ENCODE measurements around the gene CNTLN.

CNTLN gene

DNA sequence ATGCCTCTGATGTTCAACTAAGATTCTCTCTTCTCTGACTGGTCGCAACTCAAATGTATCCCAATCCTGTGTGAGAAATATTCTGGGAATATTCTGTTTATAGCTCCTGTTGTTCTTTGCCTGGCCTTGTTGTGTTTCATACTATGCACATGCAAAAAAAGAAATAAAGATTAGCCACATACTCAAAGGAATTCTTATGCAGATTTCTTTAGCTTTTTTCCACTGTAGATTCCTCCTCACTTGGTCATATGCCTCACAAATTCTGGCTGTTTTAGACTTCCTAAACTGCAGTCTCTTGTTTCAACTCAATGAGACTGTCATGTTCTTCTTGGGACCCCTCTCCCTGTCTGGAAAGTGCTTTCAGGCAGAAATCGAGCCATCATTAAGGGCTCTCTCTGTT is 226.5 kb downstream of the CNTLN start:
- no peak overlapping the region for H3K9ac ChIP-seq (ENCODE audit: low read length)
- no peaks in the 10 kb centered on the region for H3K9me2 ChIP-seq (ENCODE audit: low read depth, low read length)
- H4K20me1 ChIP-seq (ENCODE audit: insufficient read depth, low read length) = no peaks in the 10 kb centered on the region
- no peaks in the 10 kb centered on the region for H3K79me2 ChIP-seq (ENCODE audit: insufficient read depth, low read length)
- no peaks in the 10 kb centered on the region for H3K4me1 ChIP-seq (ENCODE audit: insufficient read depth, low read length, severe bottlenecking)
- no peak overlapping the region for H3K4me3 ChIP-seq (ENCODE audit: low read depth, low read length, poor library complexity, severe bottlenecking)
- H2AFZ ChIP-seq (ENCODE audit: low read length) = no peak overlapping the region
- no peaks in the 10 kb centered on the region for H3K27me3 ChIP-seq (ENCODE audit: insufficient read depth, low read length)
- H3K9me3 ChIP-seq (ENCODE audit: low read length) = no peaks in the 10 kb centered on the region
- H3K4me2 ChIP-seq (ENCODE audit: low read length) = no peak overlapping the region
- H3K36me3 ChIP-seq (ENCODE audit: insufficient read depth, low read length) = no peaks in the 10 kb centered on the region
- H3F3A ChIP-seq (ENCODE audit: insufficient read depth, low read length) = no peaks in the 10 kb centered on the region
- H3K27ac ChIP-seq (ENCODE audit: low read depth, low read length, poor library complexity, severe bottlenecking) = no peak overlapping the region
- TF ChIP-seq, protein P1, sequence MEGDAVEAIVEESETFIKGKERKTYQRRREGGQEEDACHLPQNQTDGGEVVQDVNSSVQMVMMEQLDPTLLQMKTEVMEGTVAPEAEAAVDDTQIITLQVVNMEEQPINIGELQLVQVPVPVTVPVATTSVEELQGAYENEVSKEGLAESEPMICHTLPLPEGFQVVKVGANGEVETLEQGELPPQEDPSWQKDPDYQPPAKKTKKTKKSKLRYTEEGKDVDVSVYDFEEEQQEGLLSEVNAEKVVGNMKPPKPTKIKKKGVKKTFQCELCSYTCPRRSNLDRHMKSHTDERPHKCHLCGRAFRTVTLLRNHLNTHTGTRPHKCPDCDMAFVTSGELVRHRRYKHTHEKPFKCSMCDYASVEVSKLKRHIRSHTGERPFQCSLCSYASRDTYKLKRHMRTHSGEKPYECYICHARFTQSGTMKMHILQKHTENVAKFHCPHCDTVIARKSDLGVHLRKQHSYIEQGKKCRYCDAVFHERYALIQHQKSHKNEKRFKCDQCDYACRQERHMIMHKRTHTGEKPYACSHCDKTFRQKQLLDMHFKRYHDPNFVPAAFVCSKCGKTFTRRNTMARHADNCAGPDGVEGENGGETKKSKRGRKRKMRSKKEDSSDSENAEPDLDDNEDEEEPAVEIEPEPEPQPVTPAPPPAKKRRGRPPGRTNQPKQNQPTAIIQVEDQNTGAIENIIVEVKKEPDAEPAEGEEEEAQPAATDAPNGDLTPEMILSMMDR (IDR thresholded peaks at IDR 0.05; ENCODE audit: low read length) = no peak
- TF ChIP-seq EZH2 (IDR thresholded peaks at IDR 0.05; ENCODE audit: borderline replicate concordance, low read length) = no peak

DNA sequence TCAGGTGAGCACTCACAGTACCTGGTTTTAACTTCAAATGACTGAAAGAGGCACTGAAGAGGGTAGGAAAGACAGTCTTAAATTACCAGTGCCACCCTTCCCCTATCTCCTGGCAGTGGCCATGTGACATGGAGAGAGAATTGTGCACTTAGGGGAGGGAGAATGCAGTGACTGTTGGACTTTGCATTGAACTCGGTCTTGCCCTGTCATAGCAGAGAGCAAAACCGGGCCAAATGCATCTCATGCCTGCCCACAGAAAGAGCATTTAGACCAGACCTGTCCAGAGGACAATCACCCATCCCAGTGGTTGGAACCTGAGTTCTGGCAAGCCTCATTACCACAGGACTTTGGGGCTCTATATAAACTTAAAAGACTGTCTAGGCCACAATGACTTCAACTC is 232.2 kb downstream of the CNTLN start:
- Histone ChIP-seq H2AFZ (ENCODE audit: low read length) (no peak overlapping the region), H3K79me2 (ENCODE audit: insufficient read depth, low read length) (no peaks in the 10 kb centered on the region), H3K4me3 (ENCODE audit: low read depth, low read length, poor library complexity, severe bottlenecking) (no peak overlapping the region), H3F3A (ENCODE audit: insufficient read depth, low read length) (no peaks in the 10 kb centered on the region), H4K20me1 (ENCODE audit: insufficient read depth, low read length) (no peaks in the 10 kb centered on the region), H3K27ac (ENCODE audit: low read depth, low read length, poor library complexity, severe bottlenecking) (no peak overlapping the region), H3K4me1 (ENCODE audit: insufficient read depth, low read length, severe bottlenecking) (no peaks in the 10 kb centered on the region), H3K9me3 (ENCODE audit: low read length) (no peaks in the 10 kb centered on the region), H3K9me2 (ENCODE audit: low read depth, low read length) (no peaks in the 10 kb centered on the region), H3K36me3 (ENCODE audit: insufficient read depth, low read length) (no peaks in the 10 kb centered on the region), H3K9ac (ENCODE audit: low read length) (no peak overlapping the region), H3K4me2 (ENCODE audit: low read length) (no peak overlapping the region), H3K27me3 (ENCODE audit: insufficient read depth, low read length) (no peaks in the 10 kb centered on the region)
- no peak for TF ChIP-seq EZH2 (IDR thresholded peaks at IDR 0.05; ENCODE audit: borderline replicate concordance, low read length)
- TF ChIP-seq, protein P1 (IDR thresholded peaks at IDR 0.05; ENCODE audit: low read length) = no peak

DNA sequence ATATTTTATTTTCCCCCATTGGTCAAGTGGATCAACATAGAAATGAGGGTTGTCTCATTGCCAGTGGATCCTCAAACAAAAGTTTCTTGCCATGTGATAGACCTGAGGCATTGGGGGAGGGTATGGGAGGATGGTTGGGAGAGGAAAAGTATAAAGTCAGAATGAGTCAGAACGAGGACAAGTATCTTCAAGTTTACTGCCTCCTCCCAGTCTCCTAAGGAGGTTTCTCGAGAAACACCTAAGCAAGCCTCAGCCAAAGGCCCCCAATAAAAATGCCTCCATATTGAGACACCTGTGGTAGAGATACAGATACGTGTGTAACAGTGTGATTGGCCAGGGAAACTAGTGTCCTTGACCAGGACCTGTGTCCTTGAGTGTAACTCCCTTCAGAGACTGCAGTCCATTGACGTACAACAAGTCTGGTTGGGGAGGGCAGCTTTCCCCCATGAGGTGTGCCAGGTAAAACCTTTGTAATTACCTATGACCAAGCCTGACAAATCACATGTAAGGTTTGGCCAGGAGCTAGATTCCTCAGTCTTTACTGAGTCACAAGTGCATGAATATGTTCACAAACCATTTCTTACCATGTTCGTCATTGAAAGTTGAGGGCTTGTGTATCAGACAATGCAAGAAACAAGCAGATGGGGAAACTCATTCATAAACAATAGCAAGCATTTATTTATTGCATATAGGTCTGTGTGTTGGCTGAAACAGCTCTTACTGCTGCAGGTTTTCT is 245.5 kb downstream of the CNTLN start:
- no peak for TF ChIP-seq EZH2 (IDR thresholded peaks at IDR 0.05; ENCODE audit: borderline replicate concordance, low read length)
- TF ChIP-seq, protein P1 (IDR thresholded peaks at IDR 0.05; ENCODE audit: low read length) = no peak
- no peak overlapping the region for H2AFZ ChIP-seq (ENCODE audit: low read length)
- no peaks in the 10 kb centered on the region for H3K36me3 ChIP-seq (ENCODE audit: insufficient read depth, low read length)
- no peaks in the 10 kb centered on the region for H3K9me2 ChIP-seq (ENCODE audit: low read depth, low read length)
- no peaks in the 10 kb centered on the region for H3K9me3 ChIP-seq (ENCODE audit: low read length)
- H3K79me2 ChIP-seq (ENCODE audit: insufficient read depth, low read length) = no peaks in the 10 kb centered on the region
- H3K4me1 ChIP-seq (ENCODE audit: insufficient read depth, low read length, severe bottlenecking) = no peaks in the 10 kb centered on the region
- no peaks in the 10 kb centered on the region for H3K27me3 ChIP-seq (ENCODE audit: insufficient read depth, low read length)
- H4K20me1 ChIP-seq (ENCODE audit: insufficient read depth, low read length) = no peaks in the 10 kb centered on the region
- no peak overlapping the region for H3K4me3 ChIP-seq (ENCODE audit: low read depth, low read length, poor library complexity, severe bottlenecking)
- H3K27ac ChIP-seq (ENCODE audit: low read depth, low read length, poor library complexity, severe bottlenecking) = no peak overlapping the region
- no peak overlapping the region for H3K9ac ChIP-seq (ENCODE audit: low read length)
- no peaks in the 10 kb centered on the region for H3F3A ChIP-seq (ENCODE audit: insufficient read depth, low read length)
- H3K4me2 ChIP-seq (ENCODE audit: low read length) = no peak overlapping the region

All from OCI-LY1 (cell line).